ENCODE data around the gene CD34. TPM values are rescaled to one million over a fixed set of nuclear protein-coding genes. Genes with fewer than 3 reads are reported as not detected.
"Not testable (repeated sequence)": the region's sequence is repeated elsewhere in the genome, so short reads cannot be mapped to it uniquely, and the experiment has no call there.

CD34 gene
- total and polyA plus RNA-seq, 7 experiments from 2014 or later = 0.02 to 3.4 (median 0.39) TPM; not detected in 3

- no peak overlapping the region for H3K27ac ChIP-seq (ENCODE audit: low read depth, low read length)
- no peaks in the 10 kb centered on the region for H3K9me3 ChIP-seq (ENCODE audit: control insufficient read depth in 2 of 3, low read length in 3 of 3)
- ChIA-PET CTCF (interaction anchor here (0.8 to 1.2 kb wide), 2 partner anchors 17 to 78 kb away, joined by 3 to 5 read pairs; no protein-coding TSS in a partner anchor), POLR2A (no interaction called here)
- Mint-ChIP-seq H3K36me3 (no peaks in the 10 kb centered on the region), H3K27ac (no peak overlapping the region), H3K27me3 (peaks cover 6 to 40% (median 13%) of the 10 kb centered on the region in 5 donors), H3K9me3 (peaks cover 0 to 1% (median 0%) of the 10 kb centered on the region in 11 donors), H3K4me1 (no peaks in the 10 kb centered on the region), H3K4me3 (no peak overlapping the region)
- H3K4me1 ChIP-seq (ENCODE audit: control insufficient read depth in 2 of 2, insufficient read depth in 2 of 2, low read length in 2 of 2) = no peaks in the 10 kb centered on the region
- intact Hi-C loops (cut with micrococcal nuclease) = no loop called here
- ATAC-seq (no peak), DNase-seq (no peak)
- H3K36me3 ChIP-seq (ENCODE audit: control insufficient read depth in 2 of 3, insufficient read depth in 3 of 3, low read length in 3 of 3) = no peaks in the 10 kb centered on the region
- H3K27me3 ChIP-seq (ENCODE audit: control insufficient read depth in 2 of 2, insufficient read depth in 2 of 2, low read length in 2 of 2) = no peaks in the 10 kb centered on the region
- no peak overlapping the region for H3K4me3 ChIP-seq (ENCODE audit: low read length)
These were observed 35.8 kb upstream of the CD34 start for GRCh38 chr1:207946756-207947155.

- DNase-seq (no peak), ATAC-seq (no peak)
- ChIA-PET CTCF (interaction anchor here (1.2 kb wide), 1 partner anchor 14 kb away, joined by 6 read pairs; no protein-coding TSS in a partner anchor), POLR2A (interaction anchor here (1.0 kb wide), 1 partner anchor 126 kb away, joined by 3 read pairs; no protein-coding TSS in a partner anchor)
- H3K27me3 ChIP-seq (ENCODE audit: control insufficient read depth in 2 of 2, insufficient read depth in 2 of 2, low read length in 2 of 2) = no peaks in the 10 kb centered on the region
- no peaks in the 10 kb centered on the region for H3K4me1 ChIP-seq (ENCODE audit: control insufficient read depth in 2 of 2, insufficient read depth in 2 of 2, low read length in 2 of 2)
- no peaks in the 10 kb centered on the region for H3K36me3 ChIP-seq (ENCODE audit: control insufficient read depth in 2 of 3, insufficient read depth in 3 of 3, low read length in 3 of 3)
- H3K4me1 Mint-ChIP-seq = no peaks in the 10 kb centered on the region
- peaks cover 20 to 54% (median 27%) of the 10 kb centered on the region in 5 donors for H3K27me3 Mint-ChIP-seq
- no peak overlapping the region for H3K4me3 ChIP-seq (ENCODE audit: low read length)
- intact Hi-C loops (cut with micrococcal nuclease) = no loop called here
- H3K9me3 ChIP-seq (ENCODE audit: control insufficient read depth in 2 of 3, low read length in 3 of 3) = no peaks in the 10 kb centered on the region
- no peaks in the 10 kb centered on the region for H3K36me3 Mint-ChIP-seq
- no peak overlapping the region for H3K4me3 Mint-ChIP-seq
- peaks cover 0 to 1% (median 0%) of the 10 kb centered on the region in 11 donors for H3K9me3 Mint-ChIP-seq
- no peak overlapping the region for H3K27ac Mint-ChIP-seq
- H3K27ac ChIP-seq (ENCODE audit: low read depth, low read length) = no peak overlapping the region
These were observed 33.6 kb upstream of the CD34 start for GRCh38 chr1:207944571-207944970.

- H3K36me3 Mint-ChIP-seq; H3K4me1 Mint-ChIP-seq; H3K9me3 ChIP-seq (ENCODE audit: control insufficient read depth in 2 of 3, low read length in 3 of 3); H3K4me1 ChIP-seq (ENCODE audit: control insufficient read depth in 2 of 2, insufficient read depth in 2 of 2, low read length in 2 of 2); H3K4me3 ChIP-seq (ENCODE audit: low read length); intact Hi-C loops (cut with micrococcal nuclease); ATAC-seq; H3K27ac ChIP-seq (ENCODE audit: low read depth, low read length); H3K9me3 Mint-ChIP-seq; H3K36me3 ChIP-seq (ENCODE audit: control insufficient read depth in 2 of 3, insufficient read depth in 3 of 3, low read length in 3 of 3); H3K4me3 Mint-ChIP-seq; H3K27ac Mint-ChIP-seq; H3K27me3 ChIP-seq (ENCODE audit: control insufficient read depth in 2 of 2, insufficient read depth in 2 of 2, low read length in 2 of 2); DNase-seq: not testable (repeated sequence)
- peaks cover 26 to 61% (median 39%) of the 10 kb centered on the region in 5 donors for H3K27me3 Mint-ChIP-seq
- ChIA-PET CTCF (interaction anchor here (0.6 kb wide), 1 partner anchor 57 kb away, joined by 3 read pairs; no protein-coding TSS in a partner anchor), POLR2A (interaction anchor here (0.5 to 0.9 kb wide), 2 partner anchors 21 to 143 kb away, joined by 3 read pairs; no protein-coding TSS in a partner anchor)
These were observed 31.4 kb upstream of the CD34 start for GRCh38 chr1:207942337-207942741.

- Mint-ChIP-seq H3K27me3 (peaks cover 28 to 62% (median 39%) of the 10 kb centered on the region in 5 donors), H3K9me3 (peaks cover 0 to 1% (median 0%) of the 10 kb centered on the region in 11 donors), H3K4me3 (no peak overlapping the region), H3K4me1 (no peaks in the 10 kb centered on the region), H3K36me3 (no peaks in the 10 kb centered on the region), H3K27ac (no peak overlapping the region)
- ChIA-PET CTCF (no interaction called here), POLR2A (interaction anchor here (0.5 kb wide), 1 partner anchor 142 kb away, joined by 3 read pairs; no protein-coding TSS in a partner anchor)
- DNase-seq = no peak
- no peaks in the 10 kb centered on the region for H3K9me3 ChIP-seq (ENCODE audit: control insufficient read depth in 2 of 3, low read length in 3 of 3)
- no peak overlapping the region for H3K4me3 ChIP-seq (ENCODE audit: low read length)
- H3K27me3 ChIP-seq (ENCODE audit: control insufficient read depth in 2 of 2, insufficient read depth in 2 of 2, low read length in 2 of 2) = no peaks in the 10 kb centered on the region
- no peak overlapping the region for H3K27ac ChIP-seq (ENCODE audit: low read depth, low read length)
- no peaks in the 10 kb centered on the region for H3K36me3 ChIP-seq (ENCODE audit: control insufficient read depth in 2 of 3, insufficient read depth in 3 of 3, low read length in 3 of 3)
- intact Hi-C loops (cut with micrococcal nuclease) = no loop called here
- ATAC-seq = no peak
- no peaks in the 10 kb centered on the region for H3K4me1 ChIP-seq (ENCODE audit: control insufficient read depth in 2 of 2, insufficient read depth in 2 of 2, low read length in 2 of 2)
These were observed 30.7 kb upstream of the CD34 start for GRCh38 chr1:207941665-207942064.

GRCh38 chr1:207938016-207938415, 27.1 kb upstream of the CD34 start:
- H3K4me1 ChIP-seq (ENCODE audit: control insufficient read depth in 2 of 2, insufficient read depth in 2 of 2, low read length in 2 of 2) = no peaks in the 10 kb centered on the region
- ChIA-PET POLR2A (no interaction called here), CTCF (interaction anchor here (0.6 kb wide), 1 partner anchor 109 kb away, joined by 4 read pairs; no protein-coding TSS in a partner anchor)
- Mint-ChIP-seq H3K4me1 (peaks cover 0 to 3% (median 0%) of the 10 kb centered on the region in 7 donors), H3K36me3 (no peaks in the 10 kb centered on the region), H3K27me3 (peaks cover 25 to 67% (median 34%) of the 10 kb centered on the region in 5 donors), H3K27ac (no peak overlapping the region), H3K4me3 (no peak overlapping the region), H3K9me3 (peaks cover 0 to 11% (median 1%) of the 10 kb centered on the region in 11 donors)
- ATAC-seq = no peak
- no peaks in the 10 kb centered on the region for H3K36me3 ChIP-seq (ENCODE audit: control insufficient read depth in 2 of 3, insufficient read depth in 3 of 3, low read length in 3 of 3)
- intact Hi-C loops (cut with micrococcal nuclease) = no loop called here
- no peaks in the 10 kb centered on the region for H3K27me3 ChIP-seq (ENCODE audit: control insufficient read depth in 2 of 2, insufficient read depth in 2 of 2, low read length in 2 of 2)
- no peaks in the 10 kb centered on the region for H3K9me3 ChIP-seq (ENCODE audit: control insufficient read depth in 2 of 3, low read length in 3 of 3)
- no peak for DNase-seq
- no peak overlapping the region for H3K27ac ChIP-seq (ENCODE audit: low read depth, low read length)
- H3K4me3 ChIP-seq (ENCODE audit: low read length) = no peak overlapping the region

GRCh38 chr1:207937204-207937603, 26.3 kb upstream of the CD34 start:
- ChIA-PET POLR2A (interaction anchor here (0.7 kb wide), 1 partner anchor 146 kb away, joined by 3 read pairs; no protein-coding TSS in a partner anchor), CTCF (interaction anchor here (0.6 kb wide), 1 partner anchor 108 kb away, joined by 4 read pairs; no protein-coding TSS in a partner anchor)
- Mint-ChIP-seq H3K9me3 (peaks cover 0 to 11% (median 1%) of the 10 kb centered on the region in 11 donors), H3K4me3 (no peak overlapping the region), H3K27ac (no peak overlapping the region), H3K4me1 (peaks cover 0 to 3% (median 0%) of the 10 kb centered on the region in 7 donors), H3K27me3 (peaks cover 22 to 60% (median 30%) of the 10 kb centered on the region in 5 donors), H3K36me3 (no peaks in the 10 kb centered on the region)
- no peaks in the 10 kb centered on the region for H3K4me1 ChIP-seq (ENCODE audit: control insufficient read depth in 2 of 2, insufficient read depth in 2 of 2, low read length in 2 of 2)
- no peaks in the 10 kb centered on the region for H3K9me3 ChIP-seq (ENCODE audit: control insufficient read depth in 2 of 3, low read length in 3 of 3)
- intact Hi-C loops (cut with micrococcal nuclease) = no loop called here
- no peak overlapping the region for H3K27ac ChIP-seq (ENCODE audit: low read depth, low read length)
- ATAC-seq (no peak), DNase-seq (no peak)
- no peak overlapping the region for H3K4me3 ChIP-seq (ENCODE audit: low read length)
- no peaks in the 10 kb centered on the region for H3K36me3 ChIP-seq (ENCODE audit: control insufficient read depth in 2 of 3, insufficient read depth in 3 of 3, low read length in 3 of 3)
- no peaks in the 10 kb centered on the region for H3K27me3 ChIP-seq (ENCODE audit: control insufficient read depth in 2 of 2, insufficient read depth in 2 of 2, low read length in 2 of 2)

GRCh38 chr1:207935166-207935583, 24.2 kb upstream of the CD34 start:
- no peak overlapping the region for H3K27ac Mint-ChIP-seq
- no peak overlapping the region for H3K4me3 Mint-ChIP-seq
- H3K36me3 ChIP-seq (ENCODE audit: control insufficient read depth in 2 of 3, insufficient read depth in 3 of 3, low read length in 3 of 3) = no peaks in the 10 kb centered on the region
- H3K27me3 Mint-ChIP-seq = peaks cover 11 to 63% (median 17%) of the 10 kb centered on the region in 5 donors
- ChIA-PET CTCF (no interaction called here), POLR2A (no interaction called here)
- no peak overlapping the region for H3K27ac ChIP-seq (ENCODE audit: low read depth, low read length)
- peaks cover 0 to 11% (median 2%) of the 10 kb centered on the region in 11 donors for H3K9me3 Mint-ChIP-seq
- no peaks in the 10 kb centered on the region for H3K9me3 ChIP-seq (ENCODE audit: control insufficient read depth in 2 of 3, low read length in 3 of 3)
- peaks cover 0 to 3% (median 0%) of the 10 kb centered on the region in 7 donors for H3K4me1 Mint-ChIP-seq
- intact Hi-C loops (cut with micrococcal nuclease) = no loop called here
- H3K4me3 ChIP-seq (ENCODE audit: low read length) = no peak overlapping the region
- H3K27me3 ChIP-seq (ENCODE audit: control insufficient read depth in 2 of 2, insufficient read depth in 2 of 2, low read length in 2 of 2) = no peaks in the 10 kb centered on the region
- no peaks in the 10 kb centered on the region for H3K36me3 Mint-ChIP-seq
- DNase-seq = no peak
- no peaks in the 10 kb centered on the region for H3K4me1 ChIP-seq (ENCODE audit: control insufficient read depth in 2 of 2, insufficient read depth in 2 of 2, low read length in 2 of 2)
- no peak for ATAC-seq
